Measurements from ENCODE around the gene NFKBIB. TPM values are rescaled to one million over a fixed set of nuclear protein-coding genes. Genes with fewer than 3 reads are reported as not detected.

NFKBIB gene
- total RNA-seq, 1 experiment from 2014 or later = 51.2 TPM

GRCh38 chr19:38905620-38906019 lies 5.9 kb downstream of the NFKBIB start (continued):
- TF ChIP-seq CTCF (IDR thresholded peaks at IDR 0.05 in 2 of 3, conservative IDR thresholded peaks at IDR 0.05 in 1 of 3; ENCODE audit: borderline replicate concordance in 1 of 3, insufficient read depth in 1 of 3, low read depth in 2 of 3, low read length in 2 of 3) (no peak), EZH2phosphoT487 (IDR thresholded peaks at IDR 0.05; ENCODE audit: borderline replicate concordance) (no peak), ZNF274 (IDR thresholded peaks at IDR 0.05; ENCODE audit: low read depth, low read length) (no peak), CEBPB (IDR thresholded peaks at IDR 0.05; ENCODE audit: low read depth) (no peak), POLR2A (IDR thresholded peaks at IDR 0.05; ENCODE audit: borderline replicate concordance, extremely low read depth, insufficient read depth, insufficient read length) (no peak), SP1 (IDR thresholded peaks at IDR 0.05; ENCODE audit: low read depth) (no peak), EZH2 (IDR thresholded peaks at IDR 0.05) (no peak), SRF (IDR thresholded peaks at IDR 0.05; ENCODE audit: low read depth) (no peak)

- intact Hi-C loops (cut with micrococcal nuclease) = no loop called here
- POLR2A ChIA-PET = interaction anchor here (0.6 kb wide), 1 partner anchor 10 kb away, joined by 5 read pairs; no protein-coding TSS in a partner anchor
- no peaks in the 10 kb centered on the region for H3K9me3 ChIP-seq (ENCODE audit: control insufficient read depth in 1 of 2, insufficient read depth in 1 of 2, low read depth in 1 of 2, low read length in 2 of 2)
Observed at GRCh38 chr19:38907227-38907626, 7.5 kb downstream of the NFKBIB start.

More at GRCh38 chr19:38907227-38907626, 7.5 kb downstream of the NFKBIB start:
- peaks cover 0 to 16% of the 10 kb centered on the region in 2 experiments; a peak in 1 of 4 replicates for H3K36me3 ChIP-seq (ENCODE audit: control insufficient read depth in 1 of 2, insufficient read depth in 2 of 2, low read length in 2 of 2)
- H3K79me2 ChIP-seq (ENCODE audit: insufficient read depth, low read length) = no peaks in the 10 kb centered on the region; the same call in 1 of the 2 replicates
- no TSS peak for BruUV-seq (replicated peaks)
- RAD21 ChIA-PET (ENCODE audit: low non-redundant PET in 1 of 2, low total read pairs in 2 of 2, uncharacterized antibody in 2 of 2, unreplicated experiment in 2 of 2) = no interaction called here
- TF ChIP-seq EZH2phosphoT487 (IDR thresholded peaks at IDR 0.05; ENCODE audit: borderline replicate concordance) (no peak), YY1 (IDR thresholded peaks at IDR 0.05; ENCODE audit: extremely low read depth, insufficient replicate concordance, low read depth, low read length) (no peak), JUND (IDR thresholded peaks at IDR 0.05) (no peak), REST (IDR thresholded peaks at IDR 0.05; ENCODE audit: low read depth) (no peak), TCF7L2 (IDR thresholded peaks at IDR 0.05; ENCODE audit: borderline replicate concordance, extremely low read depth, insufficient read depth, insufficient read length) (no peak), ELF1 (IDR thresholded peaks at IDR 0.05; ENCODE audit: borderline replicate concordance, low read depth) (no peak), FOSL1 (IDR thresholded peaks at IDR 0.05; ENCODE audit: low read depth) (no peak), ZFX (IDR thresholded peaks at IDR 0.05) (no peak), CBX3 (IDR thresholded peaks at IDR 0.05; ENCODE audit: low read depth) (no peak), EGR1 (IDR thresholded peaks at IDR 0.05; ENCODE audit: low read depth) (no peak), EZH2 (IDR thresholded peaks at IDR 0.05) (no peak), ATF3 (IDR thresholded peaks at IDR 0.05) (no peak), MAX (IDR thresholded peaks at IDR 0.05) (no peak)
- H3K27me3 ChIP-seq (ENCODE audit: insufficient read depth, low read length) = no peaks in the 10 kb centered on the region
- no peak overlapping the region for H3K4me2 ChIP-seq (ENCODE audit: low read length)
- H3K9me2 ChIP-seq (ENCODE audit: insufficient read depth) = no peaks in the 10 kb centered on the region
- H3K27ac ChIP-seq (ENCODE audit: low read depth, low read length) = no peak overlapping the region
- H4K20me1 ChIP-seq (ENCODE audit: insufficient read depth) = no peaks in the 10 kb centered on the region
- no peaks in the 10 kb centered on the region for H3K4me1 ChIP-seq (ENCODE audit: control insufficient read depth in 1 of 2, insufficient read depth in 2 of 2, low read length in 2 of 2)
- no peak overlapping the region for H3K4me3 ChIP-seq (replicated peaks in 1 of 2; ENCODE audit: low read depth in 1 of 2, low read length in 2 of 2)
- H3K9ac ChIP-seq (ENCODE audit: low read length) = no peak overlapping the region
- CTCF ChIA-PET = no interaction called here
- no peak for DNase-seq (ENCODE audit: low read depth, low spot score)
- no peak overlapping the region for H2AFZ ChIP-seq (ENCODE audit: low read depth, low read length, poor library complexity, severe bottlenecking)
- ATAC-seq = no peak
